ENCODE measurements around the gene NTRK2.

The NTRK2 gene

GRCh38 chr9:84839541-84839940 is 170.0 kb downstream of the NTRK2 start:
- no peak for TF ChIP-seq CTCF (IDR thresholded peaks at IDR 0.05; ENCODE audit: low read depth, low read length, missing control alignments)
- H3K27me3 ChIP-seq (replicated peaks): no peaks in the 10 kb centered on the region
- H3K36me3 ChIP-seq (replicated peaks): no peaks in the 10 kb centered on the region
- in situ Hi-C loops (cut with HindIII; ENCODE audit: low pct_ligation_motif_present, low sequenced_read_pairs): no loop called here
- peak; percentile 30 for DNase-seq
- no peak overlapping the region for H3K4me3 ChIP-seq (ENCODE audit: low read depth, low read length)
- H3K27ac ChIP-seq: no peak overlapping the region

- no peak for DNase-seq
- Histone ChIP-seq H3K36me3 (replicated peaks) (no peaks in the 10 kb centered on the region), H3K27me3 (replicated peaks) (no peaks in the 10 kb centered on the region), H3K4me3 (ENCODE audit: low read depth, low read length) (no peak overlapping the region), H3K27ac (no peak overlapping the region)
- TF ChIP-seq CTCF (IDR thresholded peaks at IDR 0.05; ENCODE audit: low read depth, low read length, missing control alignments): no peak
- in situ Hi-C loops (cut with HindIII; ENCODE audit: low pct_ligation_motif_present, low sequenced_read_pairs): no loop called here
Observed at GRCh38 chr9:84841931-84842330, 172.4 kb downstream of the NTRK2 start.

- Histone ChIP-seq H3K27ac (no peak overlapping the region), H3K4me3 (ENCODE audit: low read depth, low read length) (no peak overlapping the region), H3K36me3 (replicated peaks) (no peaks in the 10 kb centered on the region), H3K27me3 (replicated peaks) (no peaks in the 10 kb centered on the region)
- in situ Hi-C loops (cut with HindIII; ENCODE audit: low pct_ligation_motif_present, low sequenced_read_pairs): no loop called here
- TF ChIP-seq CTCF (IDR thresholded peaks at IDR 0.05; ENCODE audit: low read depth, low read length, missing control alignments): no peak
- no peak for DNase-seq
Observed at GRCh38 chr9:84843175-84843824, 173.8 kb downstream of the NTRK2 start.

GRCh38 chr9:84845956-84846900 is 176.7 kb downstream of the NTRK2 start:
- in situ Hi-C loops (cut with HindIII; ENCODE audit: low pct_ligation_motif_present, low sequenced_read_pairs): no loop called here
- H3K27me3 ChIP-seq (replicated peaks): no peaks in the 10 kb centered on the region
- H3K27ac ChIP-seq: no peak overlapping the region
- H3K4me3 ChIP-seq (ENCODE audit: low read depth, low read length): no peak overlapping the region
- TF ChIP-seq CTCF (IDR thresholded peaks at IDR 0.05; ENCODE audit: low read depth, low read length, missing control alignments): no peak
- no peaks in the 10 kb centered on the region for H3K36me3 ChIP-seq (replicated peaks)
- DNase-seq: no peak

GRCh38 chr9:84846906-84847305 is 177.4 kb downstream of the NTRK2 start:
- Histone ChIP-seq H3K4me3 (ENCODE audit: low read depth, low read length) (no peak overlapping the region), H3K27ac (no peak overlapping the region), H3K36me3 (replicated peaks) (no peaks in the 10 kb centered on the region), H3K27me3 (replicated peaks) (no peaks in the 10 kb centered on the region)
- DNase-seq: no peak
- TF ChIP-seq CTCF (IDR thresholded peaks at IDR 0.05; ENCODE audit: low read depth, low read length, missing control alignments): no peak
- in situ Hi-C loops (cut with HindIII; ENCODE audit: low pct_ligation_motif_present, low sequenced_read_pairs): no loop called here
